IMR-90 (cell line): ENCODE results near the gene SDHA.

Source experiments
- CTCF ChIP-seq: conservative IDR thresholded peaks from 2 replicates; pipeline ENCODE4 v1.5.1; 2012; ENCODE audit warnings: mild to moderate bottlenecking, low read depth, low read length, improper control_type of control experiment
- FOS ChIP-seq: fragments of 150-350 bp; IDR thresholded peaks from 2 replicates; pipeline ENCODE4 v1.6.1; 2016; ENCODE audit warnings: low read depth, low read length

DNA sequence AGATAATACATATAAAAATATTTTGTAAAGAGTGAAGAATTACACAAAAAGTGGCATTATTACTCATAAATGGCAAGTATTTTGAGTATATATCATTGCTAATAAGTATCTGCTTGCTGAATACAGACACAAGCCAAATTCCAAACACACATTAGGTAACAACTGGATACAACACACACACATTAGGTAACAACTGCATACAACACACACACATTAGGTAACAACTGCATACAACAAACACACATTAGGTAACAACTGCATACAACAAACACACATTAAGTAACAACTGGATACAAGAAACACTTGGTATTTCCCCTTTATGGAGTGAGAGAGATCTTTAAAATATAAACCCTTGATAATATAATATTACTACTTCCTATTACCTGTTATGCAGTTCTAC is 13.7 kb upstream of the SDHA start:
- TF ChIP-seq CTCF (no peak), FOS (no peak)
